ENCODE measurements around the gene PLEKHG1.

DNA sequence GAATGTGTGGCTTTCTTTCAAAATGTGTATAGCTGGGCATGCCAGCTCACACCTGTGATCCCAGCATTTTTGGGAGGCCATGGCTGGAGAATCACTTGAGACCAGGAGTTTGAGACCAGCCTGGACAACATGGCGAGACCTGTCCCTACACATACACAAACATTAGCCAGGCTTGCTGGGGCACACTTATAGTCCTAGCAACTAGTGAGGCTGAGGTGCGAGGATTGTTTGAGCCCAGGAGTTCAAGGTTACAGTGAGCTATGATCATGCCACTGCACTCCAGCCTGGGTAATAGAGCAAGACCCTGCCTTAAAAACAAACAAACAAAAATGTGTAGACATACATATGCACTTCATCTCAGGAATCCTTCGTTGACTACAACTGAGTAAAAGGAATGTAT, 31.1 kb upstream of the PLEKHG1 start:
- TF ChIP-seq, protein P1, sequence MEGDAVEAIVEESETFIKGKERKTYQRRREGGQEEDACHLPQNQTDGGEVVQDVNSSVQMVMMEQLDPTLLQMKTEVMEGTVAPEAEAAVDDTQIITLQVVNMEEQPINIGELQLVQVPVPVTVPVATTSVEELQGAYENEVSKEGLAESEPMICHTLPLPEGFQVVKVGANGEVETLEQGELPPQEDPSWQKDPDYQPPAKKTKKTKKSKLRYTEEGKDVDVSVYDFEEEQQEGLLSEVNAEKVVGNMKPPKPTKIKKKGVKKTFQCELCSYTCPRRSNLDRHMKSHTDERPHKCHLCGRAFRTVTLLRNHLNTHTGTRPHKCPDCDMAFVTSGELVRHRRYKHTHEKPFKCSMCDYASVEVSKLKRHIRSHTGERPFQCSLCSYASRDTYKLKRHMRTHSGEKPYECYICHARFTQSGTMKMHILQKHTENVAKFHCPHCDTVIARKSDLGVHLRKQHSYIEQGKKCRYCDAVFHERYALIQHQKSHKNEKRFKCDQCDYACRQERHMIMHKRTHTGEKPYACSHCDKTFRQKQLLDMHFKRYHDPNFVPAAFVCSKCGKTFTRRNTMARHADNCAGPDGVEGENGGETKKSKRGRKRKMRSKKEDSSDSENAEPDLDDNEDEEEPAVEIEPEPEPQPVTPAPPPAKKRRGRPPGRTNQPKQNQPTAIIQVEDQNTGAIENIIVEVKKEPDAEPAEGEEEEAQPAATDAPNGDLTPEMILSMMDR (IDR thresholded peaks at IDR 0.05; ENCODE audit: insufficient read depth, low read length, poor library complexity, severe bottlenecking), result no peak
- no peak for TF ChIP-seq EZH2phosphoT487 (conservative IDR thresholded peaks at IDR 0.05; ENCODE audit: low read length)
